GM13976 (cell line): ENCODE data around the gene MEA1.

Experiments used
- DNase-seq: peaks from one replicate; pipeline ENCODE4 v3.0.0; 2012; ENCODE audit warnings: low spot score
- in situ Hi-C: fragments of 300-500 bp; cut with MboI; formaldehyde crosslinking; loops from one replicate; pipeline ENCODE4 v1.12.0; 2022; ENCODE audit warnings: low sequenced_read_pairs, mixed read lengths, inconsistent platforms; ENCODE audit not compliant: unreplicated experiment
- TF ChIP-seq, protein P1 (sequence below): IDR thresholded peaks from 2 replicates; pipeline ENCODE4 v1.5.1; 2012; ENCODE audit warnings: borderline replicate concordance, mild to moderate bottlenecking; ENCODE audit not compliant: insufficient read depth; ENCODE audit errors: extremely low read depth, missing control alignments, control extremely low read depth

The MEA1 gene

DNA sequence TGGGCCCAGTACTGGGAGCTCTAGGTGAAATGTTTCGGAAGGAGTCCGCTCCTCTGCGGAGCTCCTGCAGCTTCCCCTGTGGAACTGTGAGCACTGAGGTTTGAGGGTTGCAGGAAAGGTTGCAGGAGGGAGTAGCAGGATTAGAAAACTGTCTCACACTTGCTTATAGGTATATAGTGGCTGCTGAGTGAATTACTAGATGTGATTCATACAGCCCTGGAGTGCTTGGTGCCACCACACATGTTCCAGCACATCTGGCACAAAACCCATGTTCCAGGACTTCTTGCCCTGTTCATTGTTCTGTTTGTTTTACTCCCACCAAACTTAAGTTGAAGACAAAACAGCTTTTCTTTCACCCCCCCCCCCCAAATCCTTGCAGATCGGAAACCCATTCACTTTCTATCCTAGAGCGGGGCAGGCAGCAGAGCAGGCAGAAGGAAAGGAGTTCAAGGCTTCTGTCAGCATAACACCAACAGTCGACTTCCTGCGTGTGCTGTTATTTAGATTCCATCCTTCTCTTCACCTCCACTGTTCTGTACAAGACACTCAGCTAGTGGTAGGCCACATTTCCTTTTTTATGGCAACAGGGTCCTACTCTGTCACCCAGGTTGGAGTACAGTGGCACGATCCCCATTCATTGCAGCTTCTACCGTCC is 34.1 kb downstream of the MEA1 start:
- in situ Hi-C loops: no loop called here
- DNase-seq: no peak
- TF ChIP-seq, protein P1, sequence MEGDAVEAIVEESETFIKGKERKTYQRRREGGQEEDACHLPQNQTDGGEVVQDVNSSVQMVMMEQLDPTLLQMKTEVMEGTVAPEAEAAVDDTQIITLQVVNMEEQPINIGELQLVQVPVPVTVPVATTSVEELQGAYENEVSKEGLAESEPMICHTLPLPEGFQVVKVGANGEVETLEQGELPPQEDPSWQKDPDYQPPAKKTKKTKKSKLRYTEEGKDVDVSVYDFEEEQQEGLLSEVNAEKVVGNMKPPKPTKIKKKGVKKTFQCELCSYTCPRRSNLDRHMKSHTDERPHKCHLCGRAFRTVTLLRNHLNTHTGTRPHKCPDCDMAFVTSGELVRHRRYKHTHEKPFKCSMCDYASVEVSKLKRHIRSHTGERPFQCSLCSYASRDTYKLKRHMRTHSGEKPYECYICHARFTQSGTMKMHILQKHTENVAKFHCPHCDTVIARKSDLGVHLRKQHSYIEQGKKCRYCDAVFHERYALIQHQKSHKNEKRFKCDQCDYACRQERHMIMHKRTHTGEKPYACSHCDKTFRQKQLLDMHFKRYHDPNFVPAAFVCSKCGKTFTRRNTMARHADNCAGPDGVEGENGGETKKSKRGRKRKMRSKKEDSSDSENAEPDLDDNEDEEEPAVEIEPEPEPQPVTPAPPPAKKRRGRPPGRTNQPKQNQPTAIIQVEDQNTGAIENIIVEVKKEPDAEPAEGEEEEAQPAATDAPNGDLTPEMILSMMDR: no peak

DNA sequence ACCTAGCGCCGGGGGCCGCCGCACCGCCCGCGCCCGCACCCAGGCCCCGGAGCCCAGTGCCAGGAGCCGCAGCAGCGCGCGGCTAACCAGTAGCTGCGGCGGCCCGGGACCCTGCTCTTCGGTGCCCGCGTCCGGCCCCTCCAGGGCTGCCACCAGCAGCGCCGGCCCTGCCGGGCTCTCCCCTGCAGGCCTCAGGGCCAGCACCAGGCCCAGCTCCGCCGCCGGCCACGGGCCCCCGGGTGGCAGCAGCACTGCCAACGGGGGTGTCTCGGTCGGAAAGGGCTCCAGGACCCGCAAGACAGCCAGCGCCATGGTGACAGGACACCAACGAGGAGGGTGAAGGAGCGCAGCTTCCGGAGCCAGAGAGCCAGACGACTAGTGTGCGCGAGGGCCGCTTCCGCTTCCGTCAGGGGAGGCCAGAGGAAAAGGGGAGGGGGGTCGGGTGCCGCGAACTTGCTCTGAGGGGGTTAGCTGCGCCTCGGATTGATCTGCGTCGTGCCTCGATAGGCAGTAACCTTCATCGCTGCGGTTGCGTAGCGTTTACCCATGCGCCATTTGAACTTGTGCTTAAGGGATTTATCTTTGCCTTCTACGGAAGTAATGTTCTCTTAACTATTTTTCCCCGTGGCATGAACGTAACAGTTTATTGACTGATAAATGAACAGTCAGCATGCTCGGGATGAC is 34.8 kb downstream of the MEA1 start, which contains the start of gene PEX6:
TSS of gene PEX6 (minus strand) at position 343 of the 684 bp plus-strand sequence. CDS start at position 312, 31 bp downstream.
- peak; percentile 95 for DNase-seq
- TF ChIP-seq, protein P1: no peak
- in situ Hi-C loops: no loop called here

DNA sequence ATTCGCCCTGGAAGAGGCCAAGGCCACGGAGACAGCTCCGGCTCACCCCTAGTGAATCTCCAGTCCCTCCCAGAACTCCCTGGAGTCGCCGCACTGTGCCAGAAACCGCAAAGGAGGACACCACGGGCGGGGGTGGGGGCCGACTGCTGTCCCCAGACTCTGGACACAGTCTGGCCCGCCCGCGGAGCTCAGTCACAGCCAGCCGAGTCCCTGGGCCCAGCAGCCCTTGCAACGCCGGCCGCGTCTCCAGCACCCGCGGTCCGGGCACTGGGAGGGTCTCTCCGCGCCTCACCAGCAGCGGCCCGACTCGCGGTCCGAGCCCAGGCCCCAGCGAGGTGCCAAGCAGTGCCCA is 35.3 kb downstream of the MEA1 start:
- DNase-seq: no peak
- TF ChIP-seq, protein P1: no peak
- in situ Hi-C loops: no loop called here

DNA sequence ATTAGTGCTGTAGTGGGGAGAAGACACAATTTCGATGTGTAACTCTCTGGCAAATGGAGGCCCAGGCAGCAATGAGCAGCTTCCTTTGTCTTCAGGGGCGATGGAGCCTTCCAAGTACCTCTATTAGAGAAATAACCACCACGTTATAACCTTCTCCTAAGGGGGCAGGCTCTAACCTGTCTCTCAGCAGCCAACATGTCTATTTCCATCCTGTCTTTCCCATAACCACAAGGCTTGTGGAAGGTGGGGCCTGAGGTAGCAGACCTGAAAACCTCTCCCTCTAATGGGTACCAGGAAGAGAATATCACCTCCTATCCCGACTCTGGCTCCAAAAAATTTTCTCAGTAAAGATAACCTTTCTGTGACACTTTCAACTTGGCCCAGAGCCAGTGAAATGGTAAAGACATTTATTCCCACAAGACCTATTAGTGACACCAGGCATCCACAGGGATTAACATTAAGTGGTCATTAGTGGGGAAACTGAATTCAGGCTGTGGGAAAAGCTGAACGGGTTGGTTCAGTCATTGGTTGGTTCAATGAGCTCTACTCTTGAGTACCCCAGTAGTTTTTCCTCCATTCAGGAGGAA is 38.7 kb downstream of the MEA1 start:
- TF ChIP-seq, protein P1: no peak
- in situ Hi-C loops: no loop called here
- DNase-seq: no peak

DNA sequence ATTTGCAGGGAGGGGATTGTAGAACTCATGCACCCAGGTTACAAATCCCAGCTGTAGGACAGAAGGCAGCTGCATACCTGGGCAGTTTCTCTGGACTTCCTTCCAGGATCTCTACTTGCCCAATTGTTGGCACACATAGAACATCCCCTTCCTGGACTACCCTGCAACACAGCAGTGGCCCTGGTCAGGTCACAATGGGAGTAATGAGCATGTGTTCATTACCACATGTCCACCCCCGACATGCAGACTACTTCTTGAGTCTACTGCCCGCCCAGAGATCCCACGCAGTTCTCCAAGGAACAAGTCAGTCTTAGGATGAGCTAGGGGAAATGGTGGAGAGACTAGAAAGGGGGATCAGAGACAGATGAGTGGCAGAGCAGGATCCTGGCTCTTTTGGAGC is 39.8 kb downstream of the MEA1 start:
- TF ChIP-seq, protein P1: no peak
- in situ Hi-C loops: no loop called here
- no peak for DNase-seq

DNA sequence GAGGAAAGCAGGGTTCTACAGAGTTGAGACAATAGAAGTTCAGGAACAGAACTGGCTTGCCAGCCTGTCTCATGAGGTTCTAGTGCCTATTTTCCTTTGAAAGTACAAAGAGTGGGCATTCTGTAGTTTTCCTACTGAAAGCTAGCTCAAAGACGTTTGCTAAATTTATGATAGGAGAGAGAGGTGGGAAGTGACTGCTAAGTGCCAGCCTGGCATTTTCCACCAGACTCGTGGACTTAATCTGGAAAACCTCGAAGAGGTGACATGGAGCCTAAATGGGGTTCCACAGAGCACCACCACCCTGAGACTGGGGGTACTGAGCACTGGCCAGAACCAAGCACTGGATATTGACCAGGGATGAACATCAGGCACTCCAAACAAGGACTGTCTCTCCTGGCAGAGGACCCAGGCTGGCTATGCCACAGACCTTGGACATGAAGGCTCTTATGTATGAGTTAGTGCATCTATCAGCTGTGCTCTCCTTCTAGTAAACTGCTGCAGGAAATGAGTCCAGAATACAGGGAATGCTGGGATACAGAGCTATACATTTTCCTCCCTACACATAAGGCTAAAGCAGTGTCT is 41.9 kb downstream of the MEA1 start:
- in situ Hi-C loops: no loop called here
- TF ChIP-seq, protein P1: no peak
- no peak for DNase-seq
